GM12878 (cell line): Measurements from ENCODE around the gene GRIA2. TPM values are rescaled to one million over a fixed set of nuclear protein-coding genes. Genes with fewer than 3 reads are reported as not detected.
"Not testable (repeated sequence)": the region's sequence is repeated elsewhere in the genome, so short reads cannot be mapped to it uniquely, and the experiment has no call there.

Experiments
- ATAC-seq: fragments of 200-7000 bp; cut with Tn5 transposase; 3 replicates; pipeline ENCODE4 v1.9.1; 2020; ENCODE audit warnings: mild to moderate bottlenecking, moderate library complexity
- BruUV-seq: library from RNA; stranded (reverse); fragments of 400-500 nt; replicated peaks from 2 replicates; lab custom pipeline; 2021; lab: Mats Ljungman, UMichigan
- CTCF ChIA-PET: fragments of 300-600 bp; sonication (Branson Sonifier 250); formaldehyde crosslinking; extraction: SDS; loops from one replicate; lab custom pipeline; 2021; ENCODE audit warnings: inconsistent platforms; lab: Yijun Ruan, JAX
- POLR2A ChIA-PET: fragments of 350-600 bp; formaldehyde crosslinking; extraction: SDS; loops from one replicate; lab custom pipeline; 2021; ENCODE audit warnings: inconsistent platforms; lab: Charles Lee
- RAD21 ChIA-PET: fragments of 300-600 bp; sonication (Branson Sonifier 250); formaldehyde crosslinking; loops from one replicate; lab custom pipeline; 2023; ENCODE audit warnings: antibody characterized with exemption; ENCODE audit not compliant: unreplicated experiment; lab: Charles Lee
- SMC1A ChIA-PET: fragments of 300-600 bp; sonication (Branson Sonifier 250); formaldehyde crosslinking; loops from one replicate; lab custom pipeline; 2023; ENCODE audit not compliant: unreplicated experiment, uncharacterized antibody; lab: Charles Lee
- DNase-seq: peaks from one replicate; pipeline ENCODE4 v3.0.0-alpha.2; 2011; ENCODE audit warnings: low read depth, low spot score
- FAIRE-seq: peaks from 3 replicates; lab custom pipeline; 2011; peaks lifted over from hg19 to GRCh38; lab: Jason Lieb, UNC
- H2AFZ ChIP-seq: 2 replicates; pipeline ENCODE4 v1.6.0; 2011; ENCODE audit warnings: low read depth, low read length, control low read depth; ENCODE audit not compliant: control insufficient read depth
- H3K27ac ChIP-seq: 2 replicates; pipeline ENCODE4 v1.5.1; 2011; ENCODE audit warnings: control low read depth; ENCODE audit not compliant: control insufficient read depth, insufficient read depth
- H3K27me3 ChIP-seq, 2 experiments: replicated peaks in 1 of 2; 2 replicates each; pipeline versions ENCODE4 v1.6.0 to v1.6.1; 2011; ENCODE audit warnings: low read length in 1 of 2; ENCODE audit not compliant: control insufficient read depth in 2 of 2, insufficient read depth in 2 of 2
- H3K36me3 ChIP-seq, 2 experiments: 2 replicates each; pipeline ENCODE4 v1.5.1; 2011; ENCODE audit warnings: low read length in 1 of 2; ENCODE audit not compliant: control insufficient read depth in 2 of 2, insufficient read depth in 2 of 2
- H3K4me1 ChIP-seq: 2 replicates; pipeline ENCODE4 v1.6.1; 2011; ENCODE audit warnings: mild to moderate bottlenecking, low read length, moderate library complexity, mixed read lengths; ENCODE audit not compliant: control insufficient read depth, insufficient read depth
- H3K4me2 ChIP-seq: 2 replicates; pipeline ENCODE4 v1.6.0; 2011; ENCODE audit warnings: control low read depth; ENCODE audit not compliant: control insufficient read depth, insufficient read depth
- H3K4me3 ChIP-seq: fragments of 200-600 bp; sonication (generic); 2 replicates; pipeline ENCODE4 v1.5.1; 2016
- H3K79me2 ChIP-seq: 2 replicates; pipeline ENCODE4 v1.6.0; 2011; ENCODE audit warnings: low read length; ENCODE audit not compliant: control insufficient read depth, insufficient read depth
- H3K9ac ChIP-seq: 2 replicates; pipeline ENCODE4 v1.8.0; 2011; ENCODE audit warnings: low read length, control low read depth, mixed read lengths; ENCODE audit not compliant: control insufficient read depth, insufficient read depth
- H3K9me3 ChIP-seq: replicated peaks from 3 replicates; pipeline ENCODE4 v1.5.1; 2011; ENCODE audit warnings: mild to moderate bottlenecking, low read length; ENCODE audit not compliant: control insufficient read depth, insufficient read depth
- H4K20me1 ChIP-seq: 2 replicates; pipeline ENCODE4 v1.6.0; 2011; ENCODE audit not compliant: control insufficient read depth, insufficient read depth
- NKRF ChIP-seq: fragments of 450-650 bp; conservative IDR thresholded peaks from 2 replicates; pipeline ENCODE4 v1.6.1; 2017; ENCODE audit warnings: mild to moderate bottlenecking, moderate library complexity
- ZNF687 ChIP-seq: fragments of 450-650 bp; IDR thresholded peaks from 2 replicates; pipeline ENCODE4 v1.6.1; 2017; ENCODE audit warnings: mild to moderate bottlenecking, moderate library complexity
- WGBS: methylation state at CpG from one replicate; pipeline ENCODE4 v1.1.6; 2016; ENCODE audit warnings: low lambda C conversion rate; ENCODE audit not compliant: insufficient replicate concordance, insufficient coverage; ENCODE audit errors: missing lambda C conversion rate; 5-methylcytosine and 5-hydroxymethylcytosine counted together
- in situ Hi-C: fragments of 300-500 bp; cut with MboI; formaldehyde crosslinking; loops from 9 replicates; pipeline ENCODE4 v1.14.3; 2018; ENCODE audit warnings: mixed read lengths
- intact Hi-C: fragments of 100-400 bp; cut with micrococcal nuclease; formaldehyde crosslinking; loops from one replicate; pipeline ENCODE4 v1.14.2; 2022; ENCODE audit not compliant: unreplicated experiment
- polyA plus RNA-seq, 11 experiments: library from polyadenylated mRNA; depleted of rRNA in 4 of 11; unstranded in 6 of 11; stranded (reverse) in 5 of 11; fragments of >200 nt; fragmentation: Nextera tagmentation in 4 of 11; fragmentation: Illumina TruSeq in 1 of 11; extraction: Ambion mirVana in 4 of 11; extraction: Trizol in 1 of 11; gene quantifications; 1 replicate in 1 of 11; 2 replicates in 10 of 11; pipeline versions ENCODE4 v1.2.1 to v1.2.3, GENCODE V29; 2011 to 2016; ENCODE audit warnings: inconsistent platforms in 2 of 11, missing spikeins in 2 of 11, low read depth in 1 of 11
- total RNA-seq, 4 experiments: library from RNA; depleted of rRNA in 3 of 4; stranded (reverse); fragments of >200 nt in 3 of 4; fragmentation: Illumina TruSeq in 1 of 4; extraction: Trizol in 1 of 4; gene quantifications; 2 replicates each; pipeline versions ENCODE4 v1.2.1 to v1.2.3, GENCODE V29; 2013 to 2021

The GRIA2 gene
- total and polyA plus RNA-seq, 10 of the 15 experiments (the other 5 are each of a cell fraction or from before 2014, with no cell fraction given), result under 0.01 TPM; not detected in 9

- no peak for TF ChIP-seq ZNF687
- no peak for TF ChIP-seq NKRF
These were observed 26.4 kb downstream of the GRIA2 start (continued) for GRCh38 chr4:157246964-157247363.

GRCh38 chr4:157258165-157258564, 37.6 kb downstream of the GRIA2 start:
- intact Hi-C loops, result not testable (repeated sequence)

More at GRCh38 chr4:157258165-157258564, 37.6 kb downstream of the GRIA2 start:
- H3K4me2 ChIP-seq, SMC1A ChIA-PET, H4K20me1 ChIP-seq, H3K9ac ChIP-seq, FAIRE-seq, H2AFZ ChIP-seq, H3K79me2 ChIP-seq, CTCF ChIA-PET, H3K27me3 ChIP-seq, ATAC-seq, H3K9me3 ChIP-seq, RAD21 ChIA-PET, DNase-seq, H3K36me3 ChIP-seq, in situ Hi-C loops, H3K27ac ChIP-seq, H3K4me3 ChIP-seq, BruUV-seq, H3K4me1 ChIP-seq, POLR2A ChIA-PET: not testable (repeated sequence)
- 19% methylated on average over 6 of the region's 6 CpGs for WGBS
